NCI-H524 (cell line): ENCODE measurements around the gene LSG1.
A peak's percentile ranks its signal among the peaks of the same experiment; 100 is the strongest.
"Not testable (repeated sequence)": the region's sequence is repeated elsewhere in the genome, so short reads cannot be mapped to it uniquely, and the experiment has no call there.

ENCODE experiments used
- DNase-seq, 2 experiments: peaks; one replicate each; lab custom pipeline; 2025; lab: John Stamatoyannopoulos, UW

The LSG1 gene

GRCh38 chr3:194657439-194657838, 14.6 kb downstream of the LSG1 start:
- DNase-seq = no peak

GRCh38 chr3:194654443-194654842, 17.5 kb downstream of the LSG1 start:
- DNase-seq = no peak

- DNase-seq = no peak
These were observed 24.2 kb downstream of the LSG1 start for GRCh38 chr3:194647747-194648146.

GRCh38 chr3:194642769-194643168, 29.2 kb downstream of the LSG1 start:
- DNase-seq = no peak

GRCh38 chr3:194640829-194641228, 31.2 kb downstream of the LSG1 start:
- peak in 1 of 2 experiments; percentile 59 for DNase-seq

GRCh38 chr3:194638991-194639605, 32.9 kb downstream of the LSG1 start:
- DNase-seq = no peak

- DNase-seq = no peak
These were observed 34.2 kb downstream of the LSG1 start for GRCh38 chr3:194637541-194638400.

GRCh38 chr3:194637066-194637465, 34.9 kb downstream of the LSG1 start:
- DNase-seq = no peak

GRCh38 chr3:194633349-194634004, 38.5 kb downstream of the LSG1 start, which contains the start of gene TMEM44:
TMEM44 (minus strand) TSS chr3:194633419; CDS start chr3:194633215, 204 bp downstream.
- peak; percentile 42 to 73 for DNase-seq

- peak; percentile 45 to 63 for DNase-seq
These were observed 39.1 kb downstream of the LSG1 start for GRCh38 chr3:194632809-194633348.

GRCh38 chr3:194632226-194632808, 39.7 kb downstream of the LSG1 start:
- DNase-seq = no peak

GRCh38 chr3:194631696-194632095, 40.3 kb downstream of the LSG1 start:
- DNase-seq = no peak

- not testable (repeated sequence) for DNase-seq
These were observed 41.3 kb downstream of the LSG1 start for GRCh38 chr3:194630681-194631080.

- DNase-seq = no peak
These were observed 47.0 kb downstream of the LSG1 start for GRCh38 chr3:194624956-194625355.

- DNase-seq = no peak
These were observed 48.3 kb downstream of the LSG1 start for GRCh38 chr3:194623449-194624290.

- no peak for DNase-seq
These were observed 49.2 kb downstream of the LSG1 start for GRCh38 chr3:194622621-194623340.

GRCh38 chr3:194621947-194622346, 50.0 kb downstream of the LSG1 start:
- DNase-seq = no peak

GRCh38 chr3:194620196-194620595, 51.8 kb downstream of the LSG1 start:
- DNase-seq = no peak

GRCh38 chr3:194619741-194620140, 52.2 kb downstream of the LSG1 start:
- no peak for DNase-seq

- no peak for DNase-seq
These were observed 53.0 kb downstream of the LSG1 start for GRCh38 chr3:194618858-194619608.
